GM12878 (cell line): ENCODE measurements around the gene SRPK3.

Experiments
- HDAC2 ChIP-seq: fragments of 200-600 bp; sonication (generic); IDR thresholded peaks from 2 replicates; pipeline ENCODE4 v1.6.1; 2017
- MAX ChIP-seq: IDR thresholded peaks from 2 replicates; pipeline ENCODE4 v1.6.1; 2012; ENCODE audit warnings: low read depth, low read length, improper control_type of control experiment
- MXI1 ChIP-seq: fragments of 150-350 bp; IDR thresholded peaks from 2 replicates; pipeline ENCODE4 v1.6.1; 2011; ENCODE audit warnings: low read depth, mild to moderate bottlenecking, inconsistent platforms, low read length, improper control_type of control experiment
- MYC ChIP-seq: IDR thresholded peaks from 2 replicates; pipeline ENCODE4 v1.6.1; 2011; ENCODE audit warnings: mild to moderate bottlenecking, low read length, moderate library complexity, inconsistent platforms; ENCODE audit not compliant: insufficient read depth, insufficient replicate concordance, insufficient read length, severe bottlenecking
- NKRF ChIP-seq: fragments of 450-650 bp; conservative IDR thresholded peaks from 2 replicates; pipeline ENCODE4 v1.6.1; 2017; ENCODE audit warnings: mild to moderate bottlenecking, moderate library complexity
- NR2F1 ChIP-seq: fragments of 450-650 bp; conservative IDR thresholded peaks from 2 replicates; pipeline ENCODE4 v1.6.1; 2017; ENCODE audit warnings: mild to moderate bottlenecking
- POLR2A ChIP-seq: IDR thresholded peaks from 2 replicates; pipeline ENCODE4 v1.6.1; 2011; ENCODE audit warnings: low read depth, mild to moderate bottlenecking, low read length
- ZNF24 ChIP-seq: fragments of 450-650 bp; IDR thresholded peaks from 2 replicates; pipeline ENCODE4 v1.6.1; 2017; ENCODE audit warnings: antibody characterized with exemption, mild to moderate bottlenecking
- TF ChIP-seq, protein P1 (sequence below), 3 experiments: IDR thresholded peaks in 2 of 3; conservative IDR thresholded peaks in 1 of 3; 2 replicates each; pipeline ENCODE4 v1.5.1; 2011; ENCODE audit warnings: low read depth in 3 of 3, low read length in 3 of 3, mild to moderate bottlenecking in 3 of 3, control low read depth in 2 of 3, moderate library complexity in 2 of 3, inconsistent platforms in 1 of 3, mixed read lengths in 1 of 3; ENCODE audit not compliant: control insufficient read depth in 2 of 3, insufficient read depth in 1 of 3; ENCODE audit errors: extremely low read depth in 1 of 3

GRCh38 chrX:153792368-153792767 lies 11.5 kb downstream of the SRPK3 start:
- no peak for TF ChIP-seq POLR2A
- TF ChIP-seq, protein P1, sequence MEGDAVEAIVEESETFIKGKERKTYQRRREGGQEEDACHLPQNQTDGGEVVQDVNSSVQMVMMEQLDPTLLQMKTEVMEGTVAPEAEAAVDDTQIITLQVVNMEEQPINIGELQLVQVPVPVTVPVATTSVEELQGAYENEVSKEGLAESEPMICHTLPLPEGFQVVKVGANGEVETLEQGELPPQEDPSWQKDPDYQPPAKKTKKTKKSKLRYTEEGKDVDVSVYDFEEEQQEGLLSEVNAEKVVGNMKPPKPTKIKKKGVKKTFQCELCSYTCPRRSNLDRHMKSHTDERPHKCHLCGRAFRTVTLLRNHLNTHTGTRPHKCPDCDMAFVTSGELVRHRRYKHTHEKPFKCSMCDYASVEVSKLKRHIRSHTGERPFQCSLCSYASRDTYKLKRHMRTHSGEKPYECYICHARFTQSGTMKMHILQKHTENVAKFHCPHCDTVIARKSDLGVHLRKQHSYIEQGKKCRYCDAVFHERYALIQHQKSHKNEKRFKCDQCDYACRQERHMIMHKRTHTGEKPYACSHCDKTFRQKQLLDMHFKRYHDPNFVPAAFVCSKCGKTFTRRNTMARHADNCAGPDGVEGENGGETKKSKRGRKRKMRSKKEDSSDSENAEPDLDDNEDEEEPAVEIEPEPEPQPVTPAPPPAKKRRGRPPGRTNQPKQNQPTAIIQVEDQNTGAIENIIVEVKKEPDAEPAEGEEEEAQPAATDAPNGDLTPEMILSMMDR (IDR thresholded peaks at IDR 0.05 in 2 of 3, conservative IDR thresholded peaks at IDR 0.05 in 1 of 3; ENCODE audit: control insufficient read depth in 2 of 3, extremely low read depth in 1 of 3, insufficient read depth in 1 of 3, low read depth in 3 of 3, low read length in 3 of 3), result no peak
- no peak for TF ChIP-seq MAX
- TF ChIP-seq MYC, result no peak
- no peak for TF ChIP-seq MXI1
- no peak for TF ChIP-seq HDAC2
- TF ChIP-seq NKRF, result no peak
- TF ChIP-seq NR2F1, result no peak
- no peak for TF ChIP-seq ZNF24
